A549 (cell line): ENCODE measurements around the gene IDS.
"Not testable (repeated sequence)": the region's sequence is repeated elsewhere in the genome, so short reads cannot be mapped to it uniquely, and the experiment has no call there.

ENCODE experiments used
- CHD2 ChIP-seq: fragments of 150-350 bp; IDR thresholded peaks from 2 replicates; pipeline ENCODE4 v1.6.1; 2014; ENCODE audit warnings: low read length; ENCODE audit not compliant: partially characterized antibody
- EHMT2 ChIP-seq: fragments of 200-600 bp; sonication (generic); IDR thresholded peaks from 2 replicates; pipeline ENCODE4 v1.6.1; 2016; ENCODE audit warnings: antibody characterized with exemption, low read depth, mild to moderate bottlenecking, moderate library complexity
- EP300 ChIP-seq, 2 experiments: fragments of >200 bp; sonication (Bioruptor Twin); formaldehyde crosslinking; IDR thresholded peaks; 2 replicates in 1 of 2; 3 replicates in 1 of 2; pipeline ENCODE4 v1.6.1; 2016 to 2017
- ESRRA ChIP-seq: fragments of 150-350 bp; IDR thresholded peaks from 2 replicates; pipeline ENCODE4 v1.6.1; 2014; ENCODE audit warnings: mild to moderate bottlenecking, low read length, borderline replicate concordance
- MAFK ChIP-seq: fragments of 450-650 bp; IDR thresholded peaks from 2 replicates; pipeline ENCODE4 v1.6.1; 2014; ENCODE audit not compliant: partially characterized antibody
- POLR2A ChIP-seq: IDR thresholded peaks from 2 replicates; pipeline ENCODE4 v1.6.1; 2012; ENCODE audit warnings: mild to moderate bottlenecking, low read length
- RARB ChIP-seq: fragments of 250-450 bp; sonication (Bioruptor Pico); IDR thresholded peaks from 2 replicates; pipeline ENCODE4 v1.8.0; 2021; ENCODE audit warnings: mild to moderate bottlenecking, moderate library complexity
- TF ChIP-seq, protein P1 (sequence below): fragments of >200 bp; sonication (Bioruptor Twin); formaldehyde crosslinking; IDR thresholded peaks from 3 replicates; pipeline ENCODE4 v1.5.1; 2016
- TF ChIP-seq, protein P2 (sequence below): IDR thresholded peaks from 2 replicates; pipeline ENCODE4 v1.6.1; 2012
- TF ChIP-seq, protein P3 (sequence below): fragments of 450-650 bp; IDR thresholded peaks from 2 replicates; pipeline ENCODE4 v1.6.1; 2014; ENCODE audit warnings: antibody characterized with exemption

DNA sequence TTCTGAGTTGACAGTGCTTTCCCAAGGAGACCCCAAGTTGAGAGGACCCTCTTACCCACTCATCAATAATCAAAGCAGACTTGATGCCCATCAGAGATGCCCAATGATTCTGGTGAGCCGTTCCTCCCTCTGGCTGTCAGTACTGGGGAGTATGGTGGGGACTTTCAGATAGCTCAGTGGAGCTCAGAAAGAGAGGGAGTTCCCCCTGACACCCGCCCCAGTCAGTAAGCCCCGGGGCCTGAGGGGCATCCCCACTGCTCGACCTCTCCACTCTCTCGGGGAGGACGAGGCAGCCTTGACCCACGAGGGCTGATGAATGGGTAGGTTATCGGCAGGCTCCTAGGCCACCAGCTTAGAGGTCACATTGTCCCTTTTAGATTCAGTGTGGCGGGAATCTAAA is 17.1 kb downstream of the IDS start:
- TF ChIP-seq, protein P1, sequence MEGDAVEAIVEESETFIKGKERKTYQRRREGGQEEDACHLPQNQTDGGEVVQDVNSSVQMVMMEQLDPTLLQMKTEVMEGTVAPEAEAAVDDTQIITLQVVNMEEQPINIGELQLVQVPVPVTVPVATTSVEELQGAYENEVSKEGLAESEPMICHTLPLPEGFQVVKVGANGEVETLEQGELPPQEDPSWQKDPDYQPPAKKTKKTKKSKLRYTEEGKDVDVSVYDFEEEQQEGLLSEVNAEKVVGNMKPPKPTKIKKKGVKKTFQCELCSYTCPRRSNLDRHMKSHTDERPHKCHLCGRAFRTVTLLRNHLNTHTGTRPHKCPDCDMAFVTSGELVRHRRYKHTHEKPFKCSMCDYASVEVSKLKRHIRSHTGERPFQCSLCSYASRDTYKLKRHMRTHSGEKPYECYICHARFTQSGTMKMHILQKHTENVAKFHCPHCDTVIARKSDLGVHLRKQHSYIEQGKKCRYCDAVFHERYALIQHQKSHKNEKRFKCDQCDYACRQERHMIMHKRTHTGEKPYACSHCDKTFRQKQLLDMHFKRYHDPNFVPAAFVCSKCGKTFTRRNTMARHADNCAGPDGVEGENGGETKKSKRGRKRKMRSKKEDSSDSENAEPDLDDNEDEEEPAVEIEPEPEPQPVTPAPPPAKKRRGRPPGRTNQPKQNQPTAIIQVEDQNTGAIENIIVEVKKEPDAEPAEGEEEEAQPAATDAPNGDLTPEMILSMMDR: not testable (repeated sequence)
- TF ChIP-seq RARB (CRISPR knock-in tag); EHMT2; POLR2A; EP300 (IDR thresholded peaks at IDR 0.05); MAFK; CHD2; ESRRA: not testable (repeated sequence)
- TF ChIP-seq, protein P2, sequence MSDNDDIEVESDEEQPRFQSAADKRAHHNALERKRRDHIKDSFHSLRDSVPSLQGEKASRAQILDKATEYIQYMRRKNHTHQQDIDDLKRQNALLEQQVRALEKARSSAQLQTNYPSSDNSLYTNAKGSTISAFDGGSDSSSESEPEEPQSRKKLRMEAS: not testable (repeated sequence)
- TF ChIP-seq, protein P3, sequence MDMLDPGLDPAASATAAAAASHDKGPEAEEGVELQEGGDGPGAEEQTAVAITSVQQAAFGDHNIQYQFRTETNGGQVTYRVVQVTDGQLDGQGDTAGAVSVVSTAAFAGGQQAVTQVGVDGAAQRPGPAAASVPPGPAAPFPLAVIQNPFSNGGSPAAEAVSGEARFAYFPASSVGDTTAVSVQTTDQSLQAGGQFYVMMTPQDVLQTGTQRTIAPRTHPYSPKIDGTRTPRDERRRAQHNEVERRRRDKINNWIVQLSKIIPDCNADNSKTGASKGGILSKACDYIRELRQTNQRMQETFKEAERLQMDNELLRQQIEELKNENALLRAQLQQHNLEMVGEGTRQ: not testable (repeated sequence)
